Measurements from ENCODE around the gene L3MBTL4. TPM values are rescaled to one million over a fixed set of nuclear protein-coding genes. Genes with fewer than 3 reads are reported as not detected.

L3MBTL4 gene
- total RNA-seq, 4 donors from 2014 or later, result 3.6 to 9.0 (median 5.0) TPM

DNA sequence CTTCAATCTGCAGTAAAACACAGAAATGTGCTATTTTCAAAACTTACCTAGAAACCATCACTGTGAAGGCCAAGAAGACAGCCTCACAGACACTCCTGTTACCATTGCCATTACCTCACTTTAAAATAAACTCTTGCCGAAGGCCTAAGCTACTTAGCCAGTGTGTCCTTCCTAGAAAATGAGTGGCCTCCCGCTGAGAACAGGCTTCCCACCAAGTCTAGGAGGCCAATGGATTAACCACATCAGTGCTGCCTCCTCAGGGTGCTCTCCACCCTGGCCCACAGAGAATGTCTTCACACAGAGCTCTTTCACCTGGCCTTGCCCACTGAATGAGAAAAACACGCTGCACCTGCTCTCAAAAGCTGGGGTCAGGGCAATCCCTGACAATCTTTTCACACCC, 47.5 kb downstream of the L3MBTL4 start:
- intact Hi-C loops (cut with DNase I), result no loop called here
- 70 to 86% methylated on average over 3 of the region's 3 CpGs for WGBS, 2 donors

GRCh38 chr18:6366776-6367175, 47.9 kb downstream of the L3MBTL4 start:
- WGBS, 2 donors, result 32 to 58% methylated on average over 1 to 4 of the region's 4 CpGs
- TF ChIP-seq POLR2A (IDR thresholded peaks at IDR 0.05), result no peak
- TF ChIP-seq CTCF (IDR thresholded peaks at IDR 0.05), result no peak
- Histone ChIP-seq H3K36me3 (no peaks in the 10 kb centered on the region), H3K27ac (no peak overlapping the region), H3K27me3 (no peaks in the 10 kb centered on the region), H3K4me3 (no peak overlapping the region), H3K9me3 (no peaks in the 10 kb centered on the region), H3K4me1 (peaks cover 0 to 8% (median 3%) of the 10 kb centered on the region in 3 donors)
- intact Hi-C loops (cut with DNase I), result no loop called here
- no peak for DNase-seq

More for the DNA sequence above, 47.5 kb downstream of the L3MBTL4 start:
- no peak for DNase-seq
- TF ChIP-seq CTCF (IDR thresholded peaks at IDR 0.05) (no peak), POLR2A (IDR thresholded peaks at IDR 0.05) (no peak)
- H3K9me3 ChIP-seq, result no peaks in the 10 kb centered on the region
- H3K36me3 ChIP-seq, result no peaks in the 10 kb centered on the region
- H3K27me3 ChIP-seq, result no peaks in the 10 kb centered on the region
- no peak overlapping the region for H3K4me3 ChIP-seq
- no peak overlapping the region for H3K27ac ChIP-seq
- peaks cover 0 to 8% (median 3%) of the 10 kb centered on the region in 3 donors for H3K4me1 ChIP-seq

GRCh38 chr18:6365385-6365784, 49.3 kb downstream of the L3MBTL4 start:
- H3K27me3 ChIP-seq, result no peaks in the 10 kb centered on the region
- intact Hi-C loops (cut with DNase I), result no loop called here
- H3K4me1 ChIP-seq, result peaks cover 0 to under 1% (median 0%) of the 10 kb centered on the region in 3 donors
- no peak for DNase-seq
- no peak overlapping the region for H3K27ac ChIP-seq
- no peaks in the 10 kb centered on the region for H3K9me3 ChIP-seq
- no peak overlapping the region for H3K4me3 ChIP-seq
- TF ChIP-seq CTCF (IDR thresholded peaks at IDR 0.05) (no peak), POLR2A (IDR thresholded peaks at IDR 0.05) (no peak)
- no peaks in the 10 kb centered on the region for H3K36me3 ChIP-seq

- no peak for TF ChIP-seq CTCF (IDR thresholded peaks at IDR 0.05)
- no peak for TF ChIP-seq POLR2A (IDR thresholded peaks at IDR 0.05)
- Histone ChIP-seq H3K9me3 (no peaks in the 10 kb centered on the region), H3K4me3 (no peak overlapping the region), H3K36me3 (no peaks in the 10 kb centered on the region), H3K27me3 (no peaks in the 10 kb centered on the region), H3K4me1 (no peaks in the 10 kb centered on the region), H3K27ac (no peak overlapping the region)
- 66 to 79% methylated on average over 5 of the region's 7 CpGs for WGBS, 2 donors
- DNase-seq, result no peak
- intact Hi-C loops (cut with DNase I), result no loop called here
These were observed 51.5 kb downstream of the L3MBTL4 start for GRCh38 chr18:6363216-6363615.

- intact Hi-C loops (cut with DNase I), result no loop called here
- Histone ChIP-seq H3K36me3 (no peaks in the 10 kb centered on the region), H3K4me1 (no peaks in the 10 kb centered on the region), H3K27me3 (no peaks in the 10 kb centered on the region), H3K27ac (no peak overlapping the region), H3K9me3 (no peaks in the 10 kb centered on the region), H3K4me3 (no peak overlapping the region)
- TF ChIP-seq POLR2A (IDR thresholded peaks at IDR 0.05), result no peak
- TF ChIP-seq CTCF (IDR thresholded peaks at IDR 0.05), result no peak
- DNase-seq, result no peak
- WGBS, 2 donors, result 95% methylated on average over 9 of the region's 9 CpGs
These were observed 52.1 kb downstream of the L3MBTL4 start for GRCh38 chr18:6362559-6363129.

Measured in esophagus squamous epithelium (tissue), 5 donors.